ENCODE results near the gene VWA8.
"Not testable (repeated sequence)": the region's sequence is repeated elsewhere in the genome, so short reads cannot be mapped to it uniquely, and the experiment has no call there.

The VWA8 gene

DNA sequence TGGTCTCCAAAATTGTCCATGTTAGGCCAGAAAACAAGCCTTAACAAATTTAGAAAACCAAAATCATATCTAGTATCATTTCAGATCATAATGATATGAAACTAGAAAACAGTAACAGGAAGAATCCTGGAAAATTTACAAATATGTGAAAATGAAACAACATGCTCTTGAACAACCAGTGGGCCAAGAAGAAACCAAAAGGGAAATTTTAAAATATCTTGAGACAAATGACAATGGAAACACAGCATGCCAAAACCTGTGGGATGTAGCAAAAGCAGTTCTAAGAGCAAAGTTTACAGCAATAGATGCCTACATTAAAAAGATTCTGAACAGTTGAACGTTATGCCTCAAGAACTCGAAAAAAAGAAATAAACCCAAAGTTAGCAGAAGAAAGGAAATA lies 32.6 kb downstream of the VWA8 start:
- Mint-ChIP-seq H3K27ac (no peak overlapping the region), H3K9me3 (peaks cover 16 to 19% of the 10 kb centered on the region in 2 donors), H3K36me3 (peaks cover 42 to 60% of the 10 kb centered on the region in 2 donors), H3K4me3 (peak overlapping the region; percentile 30 to 66), H3K27me3 (no peaks in the 10 kb centered on the region), H3K4me1 (peaks cover 13 to 25% of the 10 kb centered on the region in 2 donors)
- ATAC-seq (replicated peaks) (no peak), DNase-seq (no peak)

DNA sequence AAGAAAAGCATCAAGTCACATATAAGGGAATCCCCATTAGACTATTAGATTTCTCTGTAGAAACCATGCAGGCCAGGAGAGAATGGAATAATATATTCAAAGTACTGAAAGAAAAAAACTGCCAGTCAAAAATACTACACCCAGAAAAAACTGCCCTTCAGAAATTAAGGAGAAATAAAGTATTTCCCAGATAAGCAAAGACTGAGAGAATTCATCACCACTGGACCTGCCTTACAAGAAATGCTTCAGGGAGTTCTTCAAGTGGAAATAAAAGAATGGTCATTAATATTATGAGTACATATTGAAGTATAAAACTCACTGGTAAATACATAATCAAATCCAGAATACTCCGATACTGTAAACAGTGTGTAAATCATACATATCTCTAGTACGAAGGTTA lies 35.9 kb downstream of the VWA8 start:
- no peaks in the 10 kb centered on the region for H3K27me3 Mint-ChIP-seq
- no peak for DNase-seq
- peaks cover 17 to 19% of the 10 kb centered on the region in 2 donors for H3K9me3 Mint-ChIP-seq
- no peak overlapping the region for H3K27ac Mint-ChIP-seq
- no peak overlapping the region for H3K4me3 Mint-ChIP-seq
- no peak for ATAC-seq (replicated peaks)
- H3K4me1 Mint-ChIP-seq = peaks cover 20 to 38% of the 10 kb centered on the region in 2 donors
- peaks cover 44 to 76% of the 10 kb centered on the region in 2 donors for H3K36me3 Mint-ChIP-seq

DNA sequence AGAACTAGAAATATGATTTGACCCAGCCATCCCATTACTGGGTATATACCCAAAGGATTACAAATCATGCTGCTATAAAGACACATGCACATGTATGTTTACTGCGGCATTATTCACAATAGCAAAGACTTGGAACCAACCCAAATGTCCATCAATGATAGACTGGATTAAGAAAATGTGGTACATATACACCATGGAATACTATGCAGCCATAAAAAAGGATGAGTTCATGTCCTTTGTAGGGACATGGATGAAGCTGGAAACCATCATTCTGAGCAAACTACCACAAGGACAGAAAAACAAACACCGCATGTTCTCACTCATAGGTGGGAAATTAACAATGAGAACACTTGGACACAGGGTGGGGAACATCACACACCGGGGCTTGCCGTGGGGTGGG lies 38.0 kb downstream of the VWA8 start:
- not testable (repeated sequence) for DNase-seq; H3K4me3 Mint-ChIP-seq; H3K27me3 Mint-ChIP-seq; ATAC-seq (replicated peaks); H3K27ac Mint-ChIP-seq
- peaks cover 25 to 41% of the 10 kb centered on the region in 2 donors for H3K4me1 Mint-ChIP-seq
- H3K9me3 Mint-ChIP-seq = peaks cover 16 to 19% of the 10 kb centered on the region in 2 donors
- H3K36me3 Mint-ChIP-seq = peaks cover 41 to 65% of the 10 kb centered on the region in 2 donors

GRCh38 chr13:41919741-41920487 lies 41.0 kb downstream of the VWA8 start:
- H3K4me3 Mint-ChIP-seq = no peak overlapping the region

DNA sequence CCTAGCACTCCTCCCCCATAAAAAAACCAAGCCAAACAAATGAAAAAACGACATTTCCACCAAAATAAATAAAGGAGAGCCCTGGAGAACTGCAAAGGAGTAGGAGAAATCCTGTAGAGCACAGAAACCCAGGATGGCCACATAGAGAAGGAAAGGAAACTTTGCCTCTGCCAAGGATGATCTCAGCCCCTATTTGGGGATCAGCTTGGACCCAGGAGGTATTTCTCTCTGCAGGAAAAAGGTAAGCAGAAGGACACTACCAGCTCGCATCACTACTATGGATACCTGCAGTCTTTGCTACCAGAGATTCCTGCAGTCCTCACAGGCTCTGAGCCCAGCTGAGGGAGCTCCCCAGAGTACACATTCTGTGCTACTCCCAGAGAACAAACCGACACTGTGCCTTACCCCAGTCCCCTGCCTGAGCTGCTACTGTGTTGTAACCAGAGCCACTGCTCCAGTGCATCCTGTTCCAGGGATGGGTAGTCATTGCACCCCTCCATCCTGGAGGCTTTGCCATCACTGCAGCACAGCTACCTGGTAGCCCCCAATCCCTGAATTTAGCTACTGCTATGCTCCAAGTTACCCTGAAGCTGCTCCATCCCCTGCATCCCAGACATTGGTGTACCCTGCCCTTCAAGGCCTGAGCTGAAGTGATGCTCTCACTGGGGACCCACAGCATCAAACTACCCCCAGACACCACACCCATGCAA lies 41.7 kb downstream of the VWA8 start:
- H3K27ac Mint-ChIP-seq = peak overlapping the region; percentile 78
- no peak overlapping the region for H3K4me3 Mint-ChIP-seq
- peaks cover 20 to 33% of the 10 kb centered on the region in 2 donors for H3K36me3 Mint-ChIP-seq
- peaks cover 33 to 68% of the 10 kb centered on the region in 2 donors for H3K4me1 Mint-ChIP-seq
- DNase-seq (no peak), ATAC-seq (replicated peaks) (no peak)
- no peaks in the 10 kb centered on the region for H3K27me3 Mint-ChIP-seq
- H3K9me3 Mint-ChIP-seq = peaks cover 7 to 8% of the 10 kb centered on the region in 2 donors

More at GRCh38 chr13:41919741-41920487, 41.0 kb downstream of the VWA8 start:
- no peak for ATAC-seq (replicated peaks)
- peak overlapping the region; percentile 78 for H3K27ac Mint-ChIP-seq
- peaks cover 10 to 12% of the 10 kb centered on the region in 2 donors for H3K9me3 Mint-ChIP-seq
- DNase-seq = no peak
- no peaks in the 10 kb centered on the region for H3K27me3 Mint-ChIP-seq
- H3K4me1 Mint-ChIP-seq = peaks cover 33 to 65% of the 10 kb centered on the region in 2 donors
- peaks cover 25 to 38% of the 10 kb centered on the region in 2 donors for H3K36me3 Mint-ChIP-seq

GRCh38 chr13:41917641-41918040 lies 43.3 kb downstream of the VWA8 start:
- Mint-ChIP-seq H3K4me3 (peak overlapping the region in 1 of 2 donors; percentile 5), H3K36me3 (peaks cover 11 to 19% of the 10 kb centered on the region in 2 donors), H3K9me3 (peaks cover 0 to 2% of the 10 kb centered on the region in 2 donors), H3K4me1 (peaks cover 28 to 60% of the 10 kb centered on the region in 2 donors), H3K27me3 (no peaks in the 10 kb centered on the region), H3K27ac (peak overlapping the region; percentile 82)
- DNase-seq = no peak
- peak; percentile 81 to 88 for ATAC-seq (replicated peaks)

DNA sequence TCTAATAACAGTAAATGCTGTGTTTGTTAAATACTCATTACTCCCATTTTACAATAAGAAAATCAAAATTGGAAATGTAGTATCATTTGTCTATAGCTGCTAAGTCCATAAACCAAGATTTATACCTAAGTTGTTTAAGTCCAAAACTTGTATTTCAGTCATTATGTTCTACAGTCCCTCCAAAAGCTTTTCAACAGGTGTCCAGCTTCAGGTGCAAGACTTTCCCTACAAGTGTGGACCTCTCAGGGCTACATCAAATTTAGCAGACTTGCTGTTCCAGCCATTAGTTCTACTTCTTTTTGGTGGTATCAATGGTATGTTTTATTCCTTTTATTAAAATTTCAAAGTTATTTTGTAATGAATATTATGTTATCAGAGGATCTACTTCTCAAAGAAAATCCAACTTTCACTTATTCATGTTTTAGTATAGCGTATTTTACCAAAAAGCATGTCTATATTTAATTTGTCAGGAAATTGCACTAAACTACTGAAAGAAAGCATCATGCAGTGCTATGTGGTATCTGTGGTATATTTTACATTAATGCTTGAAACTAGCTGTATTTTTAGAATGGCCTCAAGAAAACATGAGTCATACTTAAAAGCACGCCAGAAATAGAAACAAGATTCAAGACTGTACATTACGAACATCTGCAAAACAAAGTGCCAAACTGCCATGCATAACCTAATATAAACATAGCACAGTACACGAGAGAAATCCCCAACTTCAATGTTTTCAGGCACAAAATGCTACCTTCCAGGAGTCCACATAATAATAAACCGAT lies 44.5 kb downstream of the VWA8 start:
- H3K9me3 Mint-ChIP-seq = no peaks in the 10 kb centered on the region
- DNase-seq = no peak
- H3K27me3 Mint-ChIP-seq = no peaks in the 10 kb centered on the region
- peak overlapping the region; percentile 85 for H3K27ac Mint-ChIP-seq
- ATAC-seq (replicated peaks) = peak; percentile 90
- H3K4me3 Mint-ChIP-seq = peak overlapping the region; percentile 76 to 82
- peaks cover 3 to 9% of the 10 kb centered on the region in 2 donors for H3K36me3 Mint-ChIP-seq
- peaks cover 26 to 57% of the 10 kb centered on the region in 2 donors for H3K4me1 Mint-ChIP-seq

- DNase-seq (no peak), ATAC-seq (replicated peaks) (no peak)
- Mint-ChIP-seq H3K4me3 (no peak overlapping the region), H3K4me1 (peaks cover 22 to 47% of the 10 kb centered on the region in 2 donors), H3K27ac (no peak overlapping the region), H3K27me3 (no peaks in the 10 kb centered on the region), H3K9me3 (no peaks in the 10 kb centered on the region), H3K36me3 (peaks cover 1 to 3% of the 10 kb centered on the region in 2 donors)
These were observed 45.8 kb downstream of the VWA8 start for GRCh38 chr13:41915081-41915480.

DNA sequence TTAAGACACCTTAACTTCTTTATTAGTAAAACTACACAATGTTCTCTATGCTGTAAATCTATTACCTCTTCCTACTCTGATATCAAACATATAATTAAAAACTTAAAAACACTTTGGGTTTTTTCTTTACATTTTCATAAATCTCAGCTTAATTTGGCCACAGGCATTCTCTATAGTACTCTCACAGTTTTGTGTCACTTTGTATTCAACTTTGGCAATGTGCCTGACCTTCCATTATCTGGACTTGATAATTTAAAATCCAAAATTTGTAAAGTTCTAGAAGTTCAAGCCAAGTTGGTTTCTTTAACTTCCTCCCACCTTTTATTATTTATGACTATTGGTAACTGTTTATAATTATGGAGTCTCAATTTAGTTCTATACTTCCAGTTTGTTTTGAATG lies 46.4 kb downstream of the VWA8 start:
- Mint-ChIP-seq H3K27me3 (no peaks in the 10 kb centered on the region), H3K4me3 (no peak overlapping the region)

DNA sequence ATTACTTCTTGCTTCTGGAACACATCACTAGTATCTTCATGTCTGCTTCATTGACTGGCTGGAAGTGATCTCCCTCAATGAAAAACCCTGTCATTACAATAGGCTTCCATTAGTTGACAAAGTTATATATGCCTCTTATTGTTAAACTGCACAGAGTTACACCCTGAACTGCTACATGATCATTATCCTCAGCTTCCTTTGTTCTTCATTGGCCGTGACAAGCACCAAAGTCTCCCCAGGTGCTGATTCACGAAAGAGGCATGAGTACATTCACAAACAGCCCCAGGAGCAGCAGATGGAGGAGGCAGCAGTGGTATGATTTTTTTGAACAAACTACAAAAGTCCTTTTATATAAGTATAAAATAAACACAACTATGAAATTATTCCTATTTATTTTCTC lies 51.4 kb downstream of the VWA8 start:
- no peak for DNase-seq
- H3K36me3 Mint-ChIP-seq = peaks cover 13 to 21% of the 10 kb centered on the region in 2 donors
- peaks cover 2 to 7% of the 10 kb centered on the region in 2 donors for H3K4me1 Mint-ChIP-seq
- no peak overlapping the region for H3K27ac Mint-ChIP-seq
- no peak for ATAC-seq (replicated peaks)
- H3K27me3 Mint-ChIP-seq = no peaks in the 10 kb centered on the region
- H3K9me3 Mint-ChIP-seq = no peaks in the 10 kb centered on the region
- H3K4me3 Mint-ChIP-seq = no peak overlapping the region

More for the DNA sequence above, 46.4 kb downstream of the VWA8 start:
- DNase-seq (no peak), ATAC-seq (replicated peaks) (no peak)
- Mint-ChIP-seq H3K27ac (no peak overlapping the region), H3K9me3 (no peaks in the 10 kb centered on the region), H3K36me3 (peaks cover 1 to 3% of the 10 kb centered on the region in 2 donors), H3K4me1 (peaks cover 17 to 41% of the 10 kb centered on the region in 2 donors)

- Mint-ChIP-seq H3K4me3 (no peak overlapping the region), H3K27ac (no peak overlapping the region), H3K9me3 (no peaks in the 10 kb centered on the region), H3K36me3 (peaks cover 24 to 37% of the 10 kb centered on the region in 2 donors), H3K4me1 (peaks cover 2 to 6% of the 10 kb centered on the region in 2 donors), H3K27me3 (no peaks in the 10 kb centered on the region)
- DNase-seq = no peak
- ATAC-seq (replicated peaks) = peak; percentile 91 to 98
These were observed 55.2 kb downstream of the VWA8 start for GRCh38 chr13:41905600-41906254.

DNA sequence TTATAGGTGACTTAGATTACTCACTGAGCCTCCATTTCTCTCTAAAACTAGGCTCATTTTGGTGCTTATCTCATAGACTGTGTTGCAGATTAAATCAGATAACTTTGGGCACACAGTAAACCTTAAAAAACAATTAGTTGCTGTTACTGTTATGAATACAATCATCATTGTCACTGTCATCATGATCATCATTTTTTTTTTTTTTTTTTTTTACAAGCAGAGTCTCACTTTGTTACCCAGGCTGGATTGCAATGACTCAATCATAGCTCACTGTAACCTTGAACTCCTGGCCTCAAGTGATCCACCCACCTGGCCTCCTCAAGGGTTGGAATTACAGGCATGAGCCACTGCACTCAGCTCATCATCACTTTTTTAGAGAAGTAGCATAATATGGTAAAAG lies 60.0 kb downstream of the VWA8 start:
- H3K36me3 Mint-ChIP-seq = peaks cover 30 to 40% of the 10 kb centered on the region in 2 donors
- DNase-seq (no peak), ATAC-seq (replicated peaks) (no peak)
- no peaks in the 10 kb centered on the region for H3K9me3 Mint-ChIP-seq
- H3K4me3 Mint-ChIP-seq = no peak overlapping the region
- no peaks in the 10 kb centered on the region for H3K27me3 Mint-ChIP-seq
- H3K4me1 Mint-ChIP-seq = peaks cover under 1 to 2% of the 10 kb centered on the region in 2 donors
- no peak overlapping the region for H3K27ac Mint-ChIP-seq

DNA sequence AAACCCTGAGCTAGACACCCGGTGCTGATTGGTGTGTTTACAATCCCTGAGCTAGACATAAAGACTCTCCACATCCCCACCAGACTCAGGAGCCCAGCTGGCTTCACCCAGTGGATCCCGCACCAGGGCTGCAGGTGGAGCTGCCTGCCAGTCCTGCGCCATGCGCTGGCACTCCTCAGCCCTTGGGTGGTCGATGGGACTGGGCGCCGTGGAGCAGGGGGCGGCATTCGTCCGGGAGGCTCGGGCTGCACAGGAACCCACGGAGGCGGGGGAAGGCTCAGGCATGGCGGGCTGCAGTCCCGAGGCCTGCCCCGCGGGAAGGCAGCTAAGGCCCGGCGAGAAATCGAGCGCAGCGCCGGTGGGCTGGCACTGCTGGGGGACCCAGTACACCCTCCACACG lies 62.5 kb downstream of the VWA8 start:
- H3K36me3 Mint-ChIP-seq = peaks cover 27 to 42% of the 10 kb centered on the region in 2 donors
- not testable (repeated sequence) for H3K9me3 Mint-ChIP-seq; H3K27me3 Mint-ChIP-seq; DNase-seq; H3K27ac Mint-ChIP-seq; H3K4me1 Mint-ChIP-seq; H3K4me3 Mint-ChIP-seq; ATAC-seq (replicated peaks)

DNA sequence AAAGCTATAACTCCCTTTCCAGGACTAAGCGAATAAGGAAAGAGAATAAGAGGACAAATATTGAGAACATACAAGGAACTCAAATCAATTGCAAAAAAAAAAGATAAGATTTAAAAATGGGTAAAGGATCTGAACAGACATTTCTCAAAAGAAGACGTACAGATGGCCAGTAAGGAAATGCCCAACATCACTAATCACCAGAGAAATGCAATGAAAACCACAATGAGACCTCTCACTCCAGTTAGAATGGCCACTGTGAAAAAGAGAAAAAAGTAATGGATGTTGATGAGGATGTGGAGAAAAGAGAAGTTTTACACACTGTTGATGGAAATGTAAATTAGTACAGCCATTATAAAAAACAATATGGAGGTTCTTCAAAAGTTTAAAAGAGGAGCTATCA lies 63.8 kb downstream of the VWA8 start:
- H3K9me3 Mint-ChIP-seq = no peaks in the 10 kb centered on the region
- H3K4me1 Mint-ChIP-seq = no peaks in the 10 kb centered on the region
- H3K36me3 Mint-ChIP-seq = peaks cover 30 to 44% of the 10 kb centered on the region in 2 donors
- H3K27ac Mint-ChIP-seq = no peak overlapping the region
- DNase-seq (no peak), ATAC-seq (replicated peaks) (no peak)
- H3K27me3 Mint-ChIP-seq = no peaks in the 10 kb centered on the region
- no peak overlapping the region for H3K4me3 Mint-ChIP-seq
